ENCODE measurements around the gene TRAPPC14.

Gene TRAPPC14

DNA sequence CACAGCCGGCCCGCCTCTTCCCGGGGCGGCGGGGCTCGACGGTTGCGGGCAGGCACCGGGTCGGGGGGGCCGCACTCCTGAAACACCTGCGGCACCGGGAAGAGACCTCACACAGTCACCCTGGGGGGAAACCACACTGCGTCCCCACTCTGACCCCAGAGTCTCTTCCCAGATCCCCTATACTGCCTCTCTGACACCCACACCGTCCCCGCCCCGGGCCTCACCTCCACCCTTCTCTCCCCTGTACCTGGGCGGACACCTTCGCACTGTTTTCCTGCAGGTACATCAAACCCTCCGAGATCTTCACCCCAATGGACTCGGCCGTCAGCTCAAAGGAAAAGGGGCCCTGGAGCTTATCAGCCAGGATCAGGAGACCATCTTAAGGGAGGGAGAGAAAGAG, 13.3 kb upstream of the TRAPPC14 start:
- no peak for DNase-seq

DNA sequence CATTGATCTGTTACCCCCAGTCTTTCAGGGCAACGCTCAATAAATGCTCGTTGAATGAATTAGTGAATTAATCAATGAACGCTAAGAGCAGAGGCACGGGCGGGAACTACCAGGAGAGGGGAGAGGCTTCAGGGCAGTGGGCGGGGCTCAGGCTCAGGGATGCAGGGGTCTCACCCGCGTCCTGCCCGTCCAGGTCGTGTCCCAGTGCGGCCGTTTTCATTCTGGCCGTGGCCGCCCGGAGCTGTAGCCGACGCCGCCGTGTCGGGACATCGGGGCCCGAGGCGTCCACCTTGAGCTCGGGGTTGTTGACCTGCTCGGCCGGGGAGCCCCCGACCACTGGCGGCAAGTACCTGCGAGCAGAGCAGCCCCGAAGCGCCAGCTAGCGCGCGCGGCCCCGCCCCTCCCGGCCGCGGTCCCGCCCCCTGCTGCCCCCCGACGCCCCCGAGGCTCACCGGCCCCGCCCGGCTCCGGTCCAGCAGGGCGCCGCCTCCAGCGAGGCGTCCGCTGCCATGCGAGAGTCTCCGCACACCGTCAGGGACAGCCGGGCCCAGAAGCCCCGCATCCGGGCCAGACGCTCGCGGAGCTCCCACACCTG, 12.7 kb upstream of the TRAPPC14 start:
- no peak for DNase-seq

DNA sequence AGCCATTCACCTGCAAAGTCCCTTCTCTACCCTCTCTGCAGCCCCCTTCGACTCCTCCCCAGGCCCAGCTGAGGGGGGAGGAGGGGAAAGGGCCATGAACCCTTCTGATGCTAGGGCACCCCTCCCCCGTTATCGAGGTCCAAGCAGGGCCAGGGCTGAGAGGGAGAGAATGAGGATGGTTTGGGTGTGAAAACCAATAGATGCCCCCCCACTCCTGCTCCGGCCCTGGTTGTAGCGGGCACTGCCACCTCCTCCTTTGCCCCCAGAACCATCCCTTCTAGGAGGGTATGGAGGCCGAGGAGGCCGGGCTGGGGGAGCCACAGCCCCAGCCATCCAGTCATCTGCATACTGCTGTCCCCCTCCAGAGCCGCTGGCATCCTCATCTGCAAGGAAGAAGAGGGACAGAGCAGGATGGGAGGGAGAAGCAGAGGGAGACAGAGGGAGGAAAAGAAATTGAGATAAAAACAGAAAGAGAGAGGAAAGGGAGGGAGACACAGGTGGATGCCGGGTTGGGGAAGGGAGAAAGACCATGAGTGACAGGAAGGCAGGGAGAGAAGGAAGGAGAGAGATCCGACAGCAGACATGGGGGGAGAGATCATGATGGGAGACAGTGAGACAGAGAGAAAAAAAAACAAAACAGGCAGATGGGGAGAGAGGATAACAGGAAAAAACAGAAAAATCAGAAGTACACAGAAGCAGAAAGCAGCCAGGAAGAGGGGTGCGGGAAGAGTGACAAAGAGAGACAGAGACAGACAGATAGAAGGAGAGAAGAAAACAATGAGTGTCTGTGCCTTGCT, 11.8 kb upstream of the TRAPPC14 start:
- DNase-seq = no peak

DNA sequence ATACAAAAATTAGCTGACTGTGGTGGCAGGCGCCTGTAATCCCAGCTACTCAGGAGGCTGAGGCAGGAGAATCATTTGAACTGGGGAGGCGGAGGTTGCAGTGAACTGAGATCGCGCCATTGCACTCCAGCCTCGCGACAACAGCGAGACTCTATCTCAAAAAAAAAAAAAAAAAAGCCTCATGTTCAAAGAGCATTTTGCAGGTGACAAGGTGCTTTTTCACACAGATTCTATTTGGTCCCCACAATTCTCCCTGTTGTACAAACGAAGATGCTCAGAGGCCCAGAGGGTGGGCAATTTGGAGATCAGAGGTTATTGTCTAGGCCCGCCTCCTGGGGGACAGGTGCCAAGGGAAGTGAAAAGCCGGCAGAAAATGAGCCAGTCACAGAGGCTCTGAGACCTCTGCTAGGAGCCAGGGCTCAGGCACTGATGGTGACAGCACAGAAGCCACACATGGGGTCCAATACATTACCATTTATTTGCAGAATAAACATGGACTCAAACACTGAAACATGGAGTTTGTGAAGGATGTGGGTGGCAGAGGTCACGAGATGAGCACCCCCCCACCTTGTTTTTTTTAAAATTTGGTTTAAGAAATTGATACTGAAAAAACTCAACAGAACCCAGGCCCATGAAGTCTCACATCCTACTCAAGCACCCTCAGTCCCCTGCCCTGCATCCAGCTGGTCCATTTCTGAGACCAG, 10.8 kb upstream of the TRAPPC14 start:
- no peak for DNase-seq

DNA sequence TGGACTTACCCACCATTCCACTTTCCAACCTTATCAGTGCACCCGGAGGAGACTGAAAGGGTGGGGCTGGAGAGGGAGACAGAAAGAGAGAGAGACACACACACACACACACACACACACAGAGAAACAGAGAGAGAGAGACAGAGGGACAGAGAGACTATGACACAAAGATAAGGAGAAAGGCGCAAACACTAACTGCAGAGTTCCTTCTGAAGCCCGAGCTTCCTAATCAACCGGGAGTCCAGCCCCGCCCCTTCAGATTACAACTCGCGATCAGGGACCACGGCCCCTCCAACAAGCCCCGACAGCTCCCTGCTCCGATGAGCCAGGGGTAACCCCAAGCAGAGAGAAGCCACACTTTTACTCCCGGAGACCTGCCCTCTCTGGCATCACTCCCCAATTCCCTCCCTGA, 9.4 kb upstream of the TRAPPC14 start:
- DNase-seq = no peak

DNA sequence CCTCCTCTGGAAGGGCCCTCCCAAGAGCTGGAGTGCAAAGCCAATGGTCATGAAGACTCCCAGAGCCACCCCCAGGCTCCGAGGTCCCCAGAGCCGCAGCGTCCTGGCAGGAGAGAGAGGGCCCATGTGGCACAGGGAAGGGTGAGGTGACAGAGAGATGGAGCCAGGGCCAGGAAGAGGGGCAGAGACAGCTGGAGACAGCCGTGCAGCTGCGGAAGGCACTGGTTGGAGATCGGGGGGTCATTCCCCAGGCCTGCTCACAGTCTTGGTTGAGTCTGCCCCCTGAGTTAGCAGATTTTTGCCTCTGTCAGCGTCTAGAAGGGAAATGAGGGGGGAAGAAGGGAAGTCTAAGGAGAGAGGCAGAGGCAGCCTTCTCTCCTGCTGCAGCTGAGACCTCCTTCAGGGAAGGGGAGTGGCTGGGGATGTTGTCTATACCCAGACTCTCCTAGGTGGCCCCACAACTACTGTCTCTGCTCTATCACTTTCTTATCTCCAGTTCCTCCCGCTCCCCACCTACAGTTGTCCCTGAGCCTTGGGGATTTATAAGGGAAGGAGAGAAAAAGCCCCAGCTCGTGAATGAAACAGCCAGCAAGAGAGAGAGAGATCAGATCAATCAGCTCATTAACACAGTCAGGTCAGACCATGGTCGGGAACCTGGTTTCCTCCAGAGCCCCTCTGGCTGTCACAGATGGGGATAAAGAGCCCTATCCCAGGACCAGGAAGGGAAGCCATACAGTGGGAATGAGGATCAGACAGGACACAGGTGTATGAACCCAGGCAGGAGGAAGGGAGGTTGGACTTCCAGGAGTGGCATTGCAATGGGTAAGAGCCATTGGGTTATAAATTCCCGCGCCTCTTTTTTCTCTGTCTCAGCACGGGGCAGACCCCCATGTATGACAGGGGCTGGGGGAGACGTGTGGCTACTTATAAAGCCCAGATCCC, 8.7 kb upstream of the TRAPPC14 start:
- DNase-seq = no peak

DNA sequence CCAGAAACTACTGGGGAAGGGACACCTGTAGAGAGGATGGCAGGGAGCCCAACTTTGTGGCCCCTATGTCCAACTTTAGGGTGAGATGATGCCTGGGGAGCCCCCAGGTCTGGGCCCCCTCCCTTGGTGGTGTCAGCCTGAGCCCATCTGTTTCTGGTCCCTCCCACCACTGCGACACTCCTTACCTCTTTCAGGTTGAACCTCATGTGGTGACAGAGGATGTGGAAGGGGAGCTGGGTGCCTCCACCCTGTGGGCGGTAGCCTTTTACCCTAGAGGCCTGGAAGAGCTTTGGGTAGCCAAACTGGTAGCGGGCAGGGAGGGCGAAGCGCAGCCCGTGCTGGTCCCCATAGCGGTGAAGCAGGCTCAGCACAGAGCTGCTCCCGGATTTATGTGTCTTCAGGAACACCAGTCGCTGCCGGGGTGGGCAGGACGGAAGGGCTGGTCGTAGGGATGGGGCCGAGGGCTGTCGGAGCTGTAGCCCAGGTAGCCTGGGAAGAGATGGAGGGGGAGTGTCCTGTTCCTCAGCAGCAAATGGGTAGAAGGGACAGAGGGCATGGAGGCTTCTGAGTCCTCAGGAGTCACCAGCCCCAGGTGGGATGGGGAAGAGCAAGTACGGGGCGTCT, 7.9 kb upstream of the TRAPPC14 start:
- DNase-seq = no peak

DNA sequence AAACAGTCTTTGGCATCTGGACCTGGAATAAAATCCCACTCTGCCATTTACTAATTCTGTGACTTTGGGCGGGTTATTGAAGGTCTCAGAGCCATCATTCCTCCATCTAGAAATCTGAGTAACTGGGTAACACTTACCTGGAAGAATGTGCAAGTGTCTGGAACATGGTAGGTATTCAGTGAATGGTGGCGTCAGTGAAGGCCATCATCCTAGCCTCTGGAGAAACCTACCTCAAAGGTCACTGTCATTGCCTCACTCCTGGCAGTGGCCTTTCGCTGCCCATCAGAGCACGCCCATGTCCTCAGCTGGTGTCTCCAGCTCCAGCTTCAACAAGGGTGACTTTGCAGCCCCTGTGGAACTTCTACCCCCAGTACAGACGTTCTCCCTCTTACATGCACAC, 5.3 kb upstream of the TRAPPC14 start:
- DNase-seq = no peak

DNA sequence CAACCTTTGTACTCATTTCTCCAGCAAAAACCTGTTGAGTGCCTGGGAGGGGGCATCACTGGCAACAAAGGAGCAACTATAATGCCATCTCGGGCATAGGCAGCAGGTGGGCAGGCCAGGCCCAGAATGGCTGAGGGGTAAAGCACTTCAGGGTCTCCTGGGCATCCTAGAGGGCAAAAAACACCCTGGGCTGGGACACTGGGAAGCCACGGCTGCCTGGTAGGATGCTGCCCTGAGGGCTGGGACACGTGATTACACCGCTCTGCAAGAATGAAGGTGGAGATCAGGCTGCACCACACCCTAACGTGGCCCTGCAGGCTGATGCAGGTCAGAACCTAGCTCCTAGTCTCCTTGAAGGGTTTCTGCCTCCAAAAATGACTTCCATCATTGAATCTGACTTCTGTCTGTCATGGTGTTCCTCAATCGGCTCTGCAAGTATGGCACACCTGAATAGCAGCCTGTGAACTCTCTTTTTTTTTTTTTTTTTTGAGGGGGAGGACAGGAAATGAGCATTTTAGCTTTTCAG, 4.5 kb upstream of the TRAPPC14 start:
- no peak for DNase-seq

DNA sequence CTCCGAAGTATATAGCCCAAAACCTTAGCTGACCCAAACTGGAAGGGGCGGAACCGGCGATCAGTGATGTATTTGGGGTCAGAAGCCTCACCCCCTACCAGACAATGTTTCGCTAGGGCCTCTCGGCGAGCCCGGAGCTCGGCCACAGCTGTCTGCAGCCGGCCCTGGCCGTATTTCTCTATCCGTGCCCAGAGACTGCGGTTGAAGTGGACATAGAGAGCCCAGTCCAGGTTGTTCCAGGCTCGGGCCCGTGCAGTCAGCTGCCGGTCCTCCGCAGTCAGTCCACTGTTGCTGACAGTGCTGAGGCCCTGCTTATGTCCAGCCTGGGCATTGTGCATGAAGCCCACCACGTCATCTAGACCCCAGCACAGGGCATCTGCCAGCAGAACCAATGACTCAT, 1.5 kb upstream of the TRAPPC14 start:
- DNase-seq = no peak

DNA sequence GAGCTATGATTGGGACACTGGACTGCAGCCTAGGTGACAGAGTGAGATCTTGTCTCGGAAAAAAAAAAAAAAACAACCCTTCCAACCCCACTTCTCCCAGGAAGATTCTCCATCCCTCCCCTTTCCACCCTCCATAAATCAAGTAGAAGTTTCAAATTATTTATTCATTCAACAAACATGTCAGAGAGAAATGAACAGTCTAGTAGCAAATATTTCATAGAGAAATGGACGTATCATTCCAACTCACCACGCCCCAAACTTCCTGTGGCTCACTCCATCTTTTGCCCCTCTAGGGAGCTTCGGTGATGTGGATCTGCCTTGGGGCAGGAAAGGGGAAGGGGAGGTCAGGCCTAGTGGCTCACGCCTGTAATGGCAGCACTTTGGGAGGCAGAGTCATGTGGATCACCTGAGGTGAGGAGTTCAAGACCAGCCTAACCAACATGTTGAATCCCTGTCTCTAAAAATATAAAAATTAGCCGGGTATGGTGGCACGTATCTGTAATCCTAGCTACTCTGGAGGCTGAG, 638 bp upstream of the TRAPPC14 start:
- DNase-seq = no peak

DNA sequence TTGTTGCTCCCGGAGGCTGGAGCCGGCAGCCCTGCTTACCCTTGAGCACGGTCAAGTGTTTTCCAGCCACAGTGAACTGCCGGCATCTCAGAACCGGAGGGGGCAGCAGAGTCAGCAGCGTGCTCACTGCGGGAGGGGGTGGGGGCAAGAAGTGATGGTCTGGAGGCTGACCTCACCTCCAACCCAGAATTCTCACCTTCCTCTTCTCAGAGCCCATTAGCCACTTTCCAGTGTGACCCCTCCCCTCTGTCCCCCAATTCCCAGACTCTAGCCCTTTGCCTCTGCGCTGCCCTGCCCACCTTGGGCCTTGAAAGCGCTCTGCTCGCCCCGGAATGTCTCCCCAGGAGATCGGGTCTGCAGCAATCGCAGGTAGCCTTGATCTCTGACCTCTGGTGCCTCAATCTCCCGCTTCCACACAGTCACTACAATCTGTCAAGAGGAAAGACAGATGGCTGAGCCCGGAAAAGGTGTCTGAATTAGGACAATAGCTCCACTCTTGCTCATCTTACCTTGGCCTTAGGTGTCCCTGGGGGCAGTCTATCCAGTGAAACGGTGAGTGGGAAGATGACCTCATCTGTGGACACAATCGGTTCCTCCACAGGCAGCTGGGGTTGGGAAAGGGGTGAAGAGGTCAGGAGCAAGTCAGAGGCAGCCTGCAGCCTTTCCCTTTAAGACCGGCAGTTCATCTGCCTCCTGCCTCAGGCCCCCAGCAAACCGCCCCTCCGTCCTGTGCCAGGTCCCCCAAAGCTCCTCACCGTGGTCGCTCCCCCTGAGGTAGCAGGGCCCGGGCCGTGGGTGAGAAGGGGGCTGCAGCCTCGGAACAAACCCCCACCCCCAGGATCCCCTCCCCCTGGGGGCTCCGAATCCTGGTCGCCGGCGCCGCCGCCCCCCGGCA, 942 bp downstream of the TRAPPC14 start:
- no peak for DNase-seq

DNA sequence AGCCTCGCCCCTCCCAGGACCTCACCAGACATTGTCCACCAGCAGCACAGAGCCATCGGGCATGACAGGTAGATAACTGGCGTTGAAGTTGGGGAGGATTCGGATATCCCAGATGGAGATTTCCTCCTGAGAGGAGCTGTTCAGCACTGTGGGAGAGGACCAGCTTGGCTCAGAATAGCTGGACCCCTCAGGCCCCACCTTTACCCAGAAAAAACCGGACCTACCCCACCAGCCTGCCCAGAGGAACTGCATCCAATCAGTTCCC, 1.5 kb downstream of the TRAPPC14 start:
- DNase-seq = no peak

DNA sequence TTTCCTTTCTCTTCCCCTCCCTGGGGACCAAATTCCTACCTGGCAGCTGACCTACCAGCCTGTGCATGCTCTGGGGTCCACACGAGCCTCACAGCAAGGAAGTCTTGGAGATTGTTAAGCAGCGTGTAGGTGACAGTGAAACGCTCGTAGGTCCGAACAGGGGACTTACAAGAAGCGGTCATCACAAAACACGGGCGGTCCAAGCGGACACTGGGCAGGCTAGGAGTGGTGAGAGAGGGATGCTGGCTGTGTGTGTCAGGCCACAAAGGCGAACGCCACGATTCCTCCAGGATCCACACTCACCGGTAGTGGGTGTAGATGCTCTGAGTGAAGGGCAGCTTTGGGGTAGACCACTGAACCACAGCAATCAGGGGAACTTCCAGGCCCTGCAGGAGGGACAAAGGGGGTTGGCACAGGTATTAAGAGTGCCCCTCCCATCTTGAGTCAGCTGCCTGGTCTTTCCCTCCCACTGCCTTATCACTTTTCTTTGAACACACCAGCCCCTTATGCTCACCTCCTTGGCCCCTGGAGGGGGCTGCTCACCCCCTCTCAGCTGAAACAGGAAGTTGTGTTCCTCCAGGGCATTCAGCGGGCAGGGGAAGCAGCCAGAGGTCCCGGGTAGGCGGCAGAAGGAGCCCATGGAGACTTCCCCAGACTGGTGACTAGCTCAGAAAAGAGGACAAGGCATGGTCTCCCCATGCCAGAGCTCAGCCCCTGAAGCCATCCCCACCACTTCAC, 2.0 kb downstream of the TRAPPC14 start:
- DNase-seq = no peak

DNA sequence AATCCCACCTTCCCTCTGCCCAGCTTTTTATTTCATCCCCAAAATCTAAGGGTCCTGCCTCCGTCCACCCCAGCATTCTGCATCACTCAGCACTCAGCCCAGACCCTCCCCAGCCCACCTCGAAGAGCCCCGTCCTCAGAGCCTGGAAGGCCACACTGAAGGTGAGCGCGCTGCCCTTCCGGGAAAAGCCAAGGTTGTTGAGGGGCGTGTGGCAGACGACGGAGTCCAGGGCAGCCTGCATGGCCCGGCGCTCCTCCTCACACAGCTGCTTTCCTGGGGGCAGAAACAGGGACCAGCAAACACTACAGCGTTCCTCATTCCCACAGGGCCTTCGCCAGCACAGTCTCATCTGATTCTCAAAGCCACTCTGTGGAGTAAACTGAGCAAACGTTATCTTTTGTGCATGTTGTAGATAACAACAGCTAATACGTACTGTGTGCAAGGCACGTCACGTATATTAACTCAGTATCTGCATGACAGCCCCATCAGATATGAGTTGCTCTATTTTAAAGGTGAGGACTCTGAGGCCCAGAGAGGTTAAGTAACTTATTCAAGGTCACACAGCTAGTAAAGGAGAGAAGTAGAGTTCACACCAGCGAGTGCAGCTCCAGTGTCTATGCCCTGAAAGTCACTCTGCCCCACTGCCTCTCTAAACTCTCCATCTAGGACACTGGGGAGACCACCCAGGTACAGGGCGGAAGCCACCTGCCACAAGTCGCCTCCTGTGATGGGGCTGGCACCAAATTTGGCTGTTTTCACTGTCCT, 2.8 kb downstream of the TRAPPC14 start:
- DNase-seq = no peak

DNA sequence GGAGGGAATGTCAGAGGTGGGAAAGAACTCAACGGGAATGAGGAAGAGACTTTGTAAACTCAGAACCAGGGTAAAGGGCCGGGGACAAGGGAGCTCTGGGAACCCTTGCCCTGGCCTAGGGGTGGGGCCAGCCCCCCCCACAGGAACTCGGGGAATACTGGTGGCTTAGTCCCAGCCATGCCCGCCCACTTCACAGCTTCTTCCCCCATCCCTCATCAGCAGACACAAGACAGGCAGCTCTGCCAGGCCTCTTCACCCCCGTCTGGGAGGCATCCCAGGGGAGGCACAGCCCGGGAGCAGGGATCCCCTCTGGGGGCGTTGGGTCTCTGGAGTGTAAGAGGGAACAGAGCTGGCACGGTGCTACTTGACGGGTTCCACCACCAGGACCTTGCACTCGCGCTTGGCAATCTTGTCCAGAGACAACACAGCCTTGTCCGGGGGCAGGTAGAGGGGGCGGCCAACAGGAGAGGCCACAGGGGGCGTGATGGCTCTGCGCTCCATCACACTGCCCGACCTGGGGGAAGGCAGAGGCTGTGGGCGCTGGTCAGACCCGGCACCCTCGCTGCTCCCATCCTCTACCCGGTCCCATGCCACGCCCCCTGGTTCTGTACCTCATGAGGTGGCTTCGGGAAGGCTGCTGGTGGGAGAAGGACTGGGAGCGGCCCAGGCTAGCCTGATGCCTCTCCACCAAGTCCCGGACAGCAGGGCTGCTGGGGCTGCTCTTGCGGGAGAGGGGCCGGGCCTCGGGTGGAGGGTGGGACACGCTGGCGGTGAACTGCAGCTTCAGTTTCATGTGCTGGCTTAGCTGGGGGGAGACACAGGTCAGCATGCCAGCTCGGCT, 3.7 kb downstream of the TRAPPC14 start:
- DNase-seq = no peak

DNA sequence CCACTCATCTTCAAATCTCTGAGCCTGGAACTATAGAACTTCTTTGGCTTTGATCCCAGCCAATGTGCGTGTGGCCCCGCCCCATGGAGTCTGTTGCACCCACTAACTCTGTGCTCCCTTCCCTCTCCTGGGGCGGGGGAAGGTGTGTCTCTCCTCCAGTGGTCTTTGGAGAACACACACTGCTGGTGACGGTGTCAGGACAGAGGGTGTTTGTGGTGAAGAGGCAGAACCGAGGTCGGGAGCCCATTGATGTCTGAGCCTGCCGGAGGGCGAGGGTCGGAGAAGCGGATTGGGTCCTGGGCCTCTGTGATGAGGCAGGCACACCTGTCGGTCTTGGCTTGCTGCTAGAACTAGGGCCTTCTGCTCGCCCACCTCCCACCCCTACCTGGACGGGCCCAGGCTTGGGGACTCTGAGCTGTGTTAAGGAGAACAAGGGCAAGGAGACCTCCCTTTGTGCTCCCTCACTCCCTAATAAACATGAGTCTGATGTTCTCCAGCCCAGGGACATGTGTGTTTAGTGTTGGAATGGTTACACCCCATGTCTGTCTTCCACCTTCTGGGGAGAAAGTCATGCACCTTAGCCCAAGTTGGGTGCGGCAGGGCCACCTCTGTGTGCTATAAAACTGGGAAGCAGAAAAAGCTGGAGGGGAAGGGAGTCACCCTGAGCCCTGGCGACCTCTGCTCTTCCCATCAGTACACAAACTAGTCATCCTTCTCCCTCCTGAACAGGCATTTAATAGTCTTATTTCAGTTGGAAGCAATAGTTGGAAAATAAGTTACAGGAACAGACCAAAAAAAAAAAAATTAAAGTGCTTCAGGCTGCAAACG, 4.6 kb downstream of the TRAPPC14 start:
- no peak for DNase-seq

Data from T1000 (cell line).